Ishikawa (cell line): Measurements from ENCODE around the gene OR2V2.
A peak's percentile ranks its signal among the peaks of the same experiment; 100 is the strongest.

ENCODE experiments used
- CEBPB ChIP-seq: IDR thresholded peaks from 2 replicates; pipeline ENCODE4 v1.6.1; 2012
- CREB1 ChIP-seq: IDR thresholded peaks from 2 replicates; pipeline ENCODE4 v1.6.1; 2012; ENCODE audit warnings: low read depth
- EGR1 ChIP-seq: IDR thresholded peaks from 2 replicates; pipeline ENCODE4 v1.6.1; 2012
- EP300 ChIP-seq: IDR thresholded peaks from 2 replicates; pipeline ENCODE4 v1.6.1; 2012; ENCODE audit warnings: borderline replicate concordance
- FOXM1 ChIP-seq: IDR thresholded peaks from 2 replicates; pipeline ENCODE4 v1.6.1; 2012; ENCODE audit warnings: low read depth, borderline replicate concordance
- MAX ChIP-seq: IDR thresholded peaks from 2 replicates; pipeline ENCODE4 v1.6.1; 2012
- NFIC ChIP-seq: IDR thresholded peaks from 2 replicates; pipeline ENCODE4 v1.6.1; 2012
- RAD21 ChIP-seq: IDR thresholded peaks from 2 replicates; pipeline ENCODE4 v1.6.1; 2012; ENCODE audit warnings: low read depth
- REST ChIP-seq: IDR thresholded peaks from 2 replicates; pipeline ENCODE4 v1.6.1; 2012; ENCODE audit warnings: low read depth, mild to moderate bottlenecking
- TAF1 ChIP-seq: IDR thresholded peaks from 2 replicates; pipeline ENCODE4 v1.6.1; 2012; ENCODE audit warnings: low read depth, mild to moderate bottlenecking
- TCF12 ChIP-seq: IDR thresholded peaks from 2 replicates; pipeline ENCODE4 v1.6.1; 2012; ENCODE audit warnings: low read depth
- TEAD4 ChIP-seq: IDR thresholded peaks from 2 replicates; pipeline ENCODE4 v1.6.1; 2012
- YY1 ChIP-seq: IDR thresholded peaks from 2 replicates; pipeline ENCODE4 v1.6.1; 2012; ENCODE audit warnings: low read depth
- ZBTB7A ChIP-seq: IDR thresholded peaks from 2 replicates; pipeline ENCODE4 v1.6.1; 2012; ENCODE audit warnings: low read depth
- TF ChIP-seq, protein P1 (sequence below): IDR thresholded peaks from 2 replicates; pipeline ENCODE4 v1.6.1; 2012

OR2V2 gene

GRCh38 chr5:181166812-181167733, 19.7 kb downstream of the OR2V2 start:
- TF ChIP-seq TEAD4 (no peak), NFIC (no peak), TCF12 (no peak), TAF1 (no peak), EP300 (no peak), EGR1 (no peak), CREB1 (no peak), RAD21 (no peak), MAX (no peak), YY1 (no peak), ZBTB7A (no peak), REST (no peak), CEBPB (no peak), FOXM1 (no peak)
- TF ChIP-seq, protein P1, sequence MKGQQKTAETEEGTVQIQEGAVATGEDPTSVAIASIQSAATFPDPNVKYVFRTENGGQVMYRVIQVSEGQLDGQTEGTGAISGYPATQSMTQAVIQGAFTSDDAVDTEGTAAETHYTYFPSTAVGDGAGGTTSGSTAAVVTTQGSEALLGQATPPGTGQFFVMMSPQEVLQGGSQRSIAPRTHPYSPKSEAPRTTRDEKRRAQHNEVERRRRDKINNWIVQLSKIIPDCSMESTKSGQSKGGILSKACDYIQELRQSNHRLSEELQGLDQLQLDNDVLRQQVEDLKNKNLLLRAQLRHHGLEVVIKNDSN: no peak

- TF ChIP-seq RAD21 (peak; percentile 31; the same call in 1 of the 2 replicates), TEAD4 (no peak), REST (no peak), ZBTB7A (peak; percentile 75; the same call in 1 of the 2 replicates)
Observed at GRCh38 chr5:181167814-181168488, 20.6 kb downstream of the OR2V2 start.

GRCh38 chr5:181168595-181169118, 21.3 kb downstream of the OR2V2 start:
- TF ChIP-seq, protein P1: no peak
- no peak for TF ChIP-seq EGR1
- no peak for TF ChIP-seq ZBTB7A
- no peak for TF ChIP-seq YY1
- TF ChIP-seq TCF12: no peak
- TF ChIP-seq CREB1: no peak
- no peak for TF ChIP-seq TAF1
- TF ChIP-seq REST: no peak

DNA sequence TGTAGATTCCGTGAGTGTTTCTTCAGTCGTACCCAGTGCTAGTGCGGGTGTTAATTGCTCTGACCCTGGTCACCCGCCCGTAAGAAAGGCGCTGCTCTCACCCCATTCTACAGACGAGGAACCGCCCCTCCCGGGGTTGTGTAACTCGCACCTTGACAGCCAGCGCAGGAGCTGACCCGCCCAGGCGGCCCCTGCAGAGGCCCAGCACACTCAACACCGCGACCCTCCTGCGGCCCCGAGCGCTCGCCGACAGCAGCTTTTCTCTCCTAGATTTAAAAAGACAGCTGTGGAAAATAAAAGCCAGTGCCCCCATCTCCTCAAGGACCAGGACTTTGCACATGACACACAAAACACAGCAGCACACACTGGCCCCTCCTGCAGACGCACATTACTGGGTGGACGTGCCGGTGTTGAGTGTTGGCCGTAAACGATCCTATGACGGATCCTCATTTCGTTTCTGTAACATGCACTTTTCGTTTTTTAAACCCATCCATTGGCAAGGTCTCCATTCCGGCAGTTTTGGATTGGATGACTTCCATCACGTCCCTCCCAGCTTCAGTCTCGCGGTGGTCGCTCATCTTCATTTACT, 22.9 kb downstream of the OR2V2 start:
- TF ChIP-seq EP300 (no peak), ZBTB7A (no peak), MAX (no peak), RAD21 (no peak), CEBPB (no peak), TCF12 (no peak), NFIC (no peak), CREB1 (no peak), REST (no peak), EGR1 (no peak), TAF1 (no peak), FOXM1 (no peak), YY1 (no peak), TEAD4 (no peak)
- TF ChIP-seq, protein P1: no peak
